ENCODE data around the gene CTBP2.

Gene CTBP2

DNA sequence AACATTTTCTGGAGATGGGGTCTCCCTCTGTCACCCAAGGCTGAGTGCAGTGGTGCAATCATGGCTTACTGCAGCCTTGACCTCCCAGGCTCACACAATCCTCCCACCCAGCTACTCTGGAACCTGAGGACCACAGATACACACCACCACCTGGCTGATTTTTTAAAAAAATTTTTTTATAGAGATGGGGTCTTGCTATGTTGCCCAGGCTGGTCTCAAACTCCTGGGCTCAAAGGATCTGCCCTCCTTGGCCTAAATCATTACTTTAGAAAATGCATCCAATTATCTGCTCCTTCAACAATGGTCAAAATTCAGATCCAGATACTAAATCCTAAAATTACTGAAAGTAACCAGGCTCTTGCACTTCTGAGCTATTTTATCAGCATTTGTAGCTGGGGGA lies 55.2 kb downstream of the CTBP2 start:
- Histone ChIP-seq H3K9me3 (ENCODE audit: low read length) (peaks cover 20% of the 10 kb centered on the region), H3K4me3 (ENCODE audit: low read length) (no peak overlapping the region), H3K36me3 (ENCODE audit: insufficient read depth, low read length) (peaks cover 29% of the 10 kb centered on the region), H3K27me3 (ENCODE audit: insufficient read depth, low read length) (no peaks in the 10 kb centered on the region), H2AFZ (ENCODE audit: low read depth, low read length) (no peak overlapping the region), H3K4me1 (ENCODE audit: insufficient read depth, low read length) (peaks cover 29% of the 10 kb centered on the region)

DNA sequence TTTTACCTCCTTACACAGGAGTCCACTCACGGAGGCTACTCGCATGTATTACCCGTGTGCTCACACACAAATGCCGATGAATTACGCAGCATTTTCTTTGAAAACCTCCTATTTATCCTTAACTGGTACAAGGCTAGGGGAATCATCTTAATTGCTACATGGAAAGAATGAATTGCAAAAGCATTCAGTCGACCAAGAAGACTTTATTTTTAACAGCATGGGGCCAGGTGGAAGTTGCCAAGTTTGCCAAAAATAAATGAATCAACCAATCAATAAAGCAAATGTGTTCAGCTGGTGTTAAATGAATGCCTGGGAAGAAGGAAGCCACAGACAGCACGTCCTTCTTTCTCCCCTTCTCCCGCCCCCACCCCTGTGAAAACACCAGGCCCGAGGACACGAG lies 55.8 kb downstream of the CTBP2 start:
- H3K36me3 ChIP-seq (ENCODE audit: insufficient read depth, low read length): peaks cover 23% of the 10 kb centered on the region
- no peak overlapping the region for H2AFZ ChIP-seq (ENCODE audit: low read depth, low read length)
- no peak overlapping the region for H3K4me3 ChIP-seq (ENCODE audit: low read length)
- H3K9me3 ChIP-seq (ENCODE audit: low read length): peaks cover 17% of the 10 kb centered on the region
- H3K4me1 ChIP-seq (ENCODE audit: insufficient read depth, low read length): peaks cover 35% of the 10 kb centered on the region
- H3K27me3 ChIP-seq (ENCODE audit: insufficient read depth, low read length): no peaks in the 10 kb centered on the region

DNA sequence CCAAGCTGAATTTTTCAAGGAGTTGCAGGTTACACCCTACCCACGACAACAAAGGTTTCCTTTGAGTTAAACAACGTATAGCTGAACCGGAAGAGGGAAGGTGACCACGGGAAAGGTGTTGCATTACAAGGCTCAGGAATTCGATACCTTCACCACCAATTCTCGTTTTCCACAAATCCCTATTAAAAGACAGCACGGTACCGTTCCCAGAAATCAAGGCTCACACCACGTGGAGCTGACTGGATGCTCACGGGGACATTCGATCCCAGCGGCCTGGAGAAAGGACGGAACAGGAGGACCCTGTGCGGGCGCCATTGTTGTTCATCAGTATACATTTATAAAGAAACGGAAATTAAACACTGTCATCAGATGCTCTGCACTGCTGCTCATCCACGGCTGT lies 56.4 kb downstream of the CTBP2 start:
- Histone ChIP-seq H3K27me3 (ENCODE audit: insufficient read depth, low read length) (no peaks in the 10 kb centered on the region), H3K36me3 (ENCODE audit: insufficient read depth, low read length) (peaks cover 17% of the 10 kb centered on the region)

DNA sequence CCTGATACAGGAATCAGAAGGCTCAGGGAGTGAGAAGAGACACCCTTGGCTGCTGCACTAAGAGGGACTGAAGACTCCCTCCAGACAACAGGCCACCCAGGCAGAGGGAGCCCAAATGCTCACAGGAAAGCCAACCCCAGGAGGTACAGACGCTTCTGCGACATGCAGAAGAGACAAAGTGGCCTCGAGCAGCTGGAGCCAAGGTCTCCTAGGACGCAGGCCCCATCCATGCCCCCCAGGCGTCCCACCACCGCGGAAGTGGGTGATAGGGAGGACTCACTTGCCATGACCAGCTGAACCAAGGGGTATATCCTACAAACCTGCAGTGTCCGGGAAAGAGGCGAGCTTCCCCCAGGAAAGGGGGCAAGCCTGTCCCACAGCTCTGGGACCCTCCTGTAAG lies 56.9 kb downstream of the CTBP2 start:
- peaks cover 8% of the 10 kb centered on the region for H3K9me3 ChIP-seq (ENCODE audit: low read length)
- H3K27me3 ChIP-seq (ENCODE audit: insufficient read depth, low read length): no peaks in the 10 kb centered on the region
- peaks cover 13% of the 10 kb centered on the region for H3K36me3 ChIP-seq (ENCODE audit: insufficient read depth, low read length)
- peaks cover 37% of the 10 kb centered on the region for H3K4me1 ChIP-seq (ENCODE audit: insufficient read depth, low read length)
- no peak overlapping the region for H3K4me3 ChIP-seq (ENCODE audit: low read length)
- H2AFZ ChIP-seq (ENCODE audit: low read depth, low read length): no peak overlapping the region

More for the DNA sequence above, 56.4 kb downstream of the CTBP2 start:
- H3K4me3 ChIP-seq (ENCODE audit: low read length): no peak overlapping the region
- peaks cover 12% of the 10 kb centered on the region for H3K9me3 ChIP-seq (ENCODE audit: low read length)
- H2AFZ ChIP-seq (ENCODE audit: low read depth, low read length): no peak overlapping the region
- peaks cover 37% of the 10 kb centered on the region for H3K4me1 ChIP-seq (ENCODE audit: insufficient read depth, low read length)

DNA sequence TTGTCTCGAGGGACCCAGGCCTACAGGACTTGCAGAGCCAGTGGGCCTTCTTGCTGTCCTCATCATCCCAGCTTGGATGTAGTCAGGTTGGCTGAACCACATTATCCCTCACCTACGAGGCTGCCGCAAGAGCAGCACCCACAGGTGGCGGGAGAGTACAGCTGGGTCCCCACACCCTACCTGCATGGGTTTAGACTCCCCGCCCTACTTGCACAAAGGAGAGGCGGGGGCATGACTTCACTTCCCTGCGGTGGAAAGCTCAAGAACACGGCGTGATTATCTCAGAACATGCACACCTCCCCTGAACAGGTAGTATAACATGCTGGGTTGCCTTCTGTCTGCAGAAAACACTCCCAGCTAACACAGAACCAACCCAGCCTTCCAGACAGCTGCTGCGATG lies 57.5 kb downstream of the CTBP2 start:
- H3K4me3 ChIP-seq (ENCODE audit: low read length): no peak overlapping the region
- H3K36me3 ChIP-seq (ENCODE audit: insufficient read depth, low read length): peaks cover 6% of the 10 kb centered on the region

DNA sequence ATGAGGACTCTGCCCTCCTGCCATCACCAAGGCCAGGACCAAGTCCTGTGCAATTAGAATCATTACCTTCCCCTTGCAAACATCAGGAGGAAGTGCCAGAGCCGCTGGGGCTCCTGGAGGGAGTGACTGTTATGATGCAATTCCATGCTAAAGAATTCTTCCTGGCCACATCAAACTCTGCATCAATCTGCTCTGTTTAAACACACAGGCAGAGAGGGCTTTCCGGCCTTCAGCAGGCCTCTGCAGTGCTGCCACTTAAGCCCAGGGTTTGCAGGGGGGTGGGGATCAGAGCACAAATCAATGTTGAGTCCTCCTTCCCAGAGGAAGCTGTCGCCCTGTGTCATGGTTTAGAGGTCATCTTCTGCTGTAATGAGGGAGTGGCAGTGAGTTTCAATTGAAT lies 58.1 kb downstream of the CTBP2 start:
- Histone ChIP-seq H3K36me3 (ENCODE audit: insufficient read depth, low read length) (peaks cover under 1% of the 10 kb centered on the region), H3K9me3 (ENCODE audit: low read length) (no peaks in the 10 kb centered on the region), H3K27me3 (ENCODE audit: insufficient read depth, low read length) (no peaks in the 10 kb centered on the region), H2AFZ (ENCODE audit: low read depth, low read length) (no peak overlapping the region), H3K4me3 (ENCODE audit: low read length) (no peak overlapping the region), H3K4me1 (ENCODE audit: insufficient read depth, low read length) (peaks cover 37% of the 10 kb centered on the region)

More for the DNA sequence above, 57.5 kb downstream of the CTBP2 start:
- H3K4me1 ChIP-seq (ENCODE audit: insufficient read depth, low read length): peaks cover 37% of the 10 kb centered on the region
- H3K9me3 ChIP-seq (ENCODE audit: low read length): peaks cover 2% of the 10 kb centered on the region
- no peak overlapping the region for H2AFZ ChIP-seq (ENCODE audit: low read depth, low read length)
- no peaks in the 10 kb centered on the region for H3K27me3 ChIP-seq (ENCODE audit: insufficient read depth, low read length)

DNA sequence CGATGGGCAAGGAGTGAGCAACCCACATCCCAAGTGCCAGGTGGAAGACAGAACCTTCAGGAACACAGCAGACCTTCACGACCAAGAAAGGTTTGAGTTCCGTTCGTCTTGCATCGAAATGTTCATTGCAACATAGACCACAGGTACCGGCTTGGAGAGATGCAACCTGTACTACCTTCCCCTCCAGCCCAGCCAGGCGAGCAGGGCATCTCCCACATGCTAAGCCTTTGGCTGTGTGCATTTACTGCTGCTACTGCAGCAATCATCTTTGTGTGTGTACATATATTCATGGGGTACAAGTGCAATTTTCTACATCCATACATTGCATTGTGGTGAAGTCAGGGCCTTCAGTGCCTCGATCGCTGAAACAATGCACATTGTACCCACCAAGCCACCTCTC lies 58.8 kb downstream of the CTBP2 start:
- peaks cover 37% of the 10 kb centered on the region for H3K4me1 ChIP-seq (ENCODE audit: insufficient read depth, low read length)
- H3K36me3 ChIP-seq (ENCODE audit: insufficient read depth, low read length): no peaks in the 10 kb centered on the region
- H2AFZ ChIP-seq (ENCODE audit: low read depth, low read length): no peak overlapping the region
- no peaks in the 10 kb centered on the region for H3K9me3 ChIP-seq (ENCODE audit: low read length)
- H3K4me3 ChIP-seq (ENCODE audit: low read length): no peak overlapping the region
- no peaks in the 10 kb centered on the region for H3K27me3 ChIP-seq (ENCODE audit: insufficient read depth, low read length)

DNA sequence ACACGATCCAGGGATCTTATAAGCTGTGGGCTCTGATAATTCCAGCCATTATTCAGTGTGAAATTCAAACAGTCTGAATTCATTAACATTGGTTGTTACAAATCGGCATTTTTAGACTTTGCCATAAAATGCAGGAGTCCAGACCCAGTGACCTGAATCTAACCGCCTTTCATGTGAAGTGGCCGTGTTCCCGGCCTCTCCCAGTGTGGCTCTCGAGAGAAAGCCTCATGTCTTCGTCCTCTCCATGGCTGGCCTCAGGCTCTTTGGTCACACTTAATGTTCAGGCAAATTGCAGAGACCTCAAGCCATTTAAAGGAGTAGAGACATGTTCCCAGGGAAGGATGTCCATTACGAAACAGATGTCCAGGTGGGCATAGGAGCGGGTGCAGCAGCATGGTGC lies 59.3 kb downstream of the CTBP2 start:
- H3K36me3 ChIP-seq (ENCODE audit: insufficient read depth, low read length): no peaks in the 10 kb centered on the region
- H3K4me3 ChIP-seq (ENCODE audit: low read length): no peak overlapping the region
- peaks cover 39% of the 10 kb centered on the region for H3K4me1 ChIP-seq (ENCODE audit: insufficient read depth, low read length)
- H2AFZ ChIP-seq (ENCODE audit: low read depth, low read length): no peak overlapping the region
- H3K9me3 ChIP-seq (ENCODE audit: low read length): no peaks in the 10 kb centered on the region
- H3K27me3 ChIP-seq (ENCODE audit: insufficient read depth, low read length): no peaks in the 10 kb centered on the region

DNA sequence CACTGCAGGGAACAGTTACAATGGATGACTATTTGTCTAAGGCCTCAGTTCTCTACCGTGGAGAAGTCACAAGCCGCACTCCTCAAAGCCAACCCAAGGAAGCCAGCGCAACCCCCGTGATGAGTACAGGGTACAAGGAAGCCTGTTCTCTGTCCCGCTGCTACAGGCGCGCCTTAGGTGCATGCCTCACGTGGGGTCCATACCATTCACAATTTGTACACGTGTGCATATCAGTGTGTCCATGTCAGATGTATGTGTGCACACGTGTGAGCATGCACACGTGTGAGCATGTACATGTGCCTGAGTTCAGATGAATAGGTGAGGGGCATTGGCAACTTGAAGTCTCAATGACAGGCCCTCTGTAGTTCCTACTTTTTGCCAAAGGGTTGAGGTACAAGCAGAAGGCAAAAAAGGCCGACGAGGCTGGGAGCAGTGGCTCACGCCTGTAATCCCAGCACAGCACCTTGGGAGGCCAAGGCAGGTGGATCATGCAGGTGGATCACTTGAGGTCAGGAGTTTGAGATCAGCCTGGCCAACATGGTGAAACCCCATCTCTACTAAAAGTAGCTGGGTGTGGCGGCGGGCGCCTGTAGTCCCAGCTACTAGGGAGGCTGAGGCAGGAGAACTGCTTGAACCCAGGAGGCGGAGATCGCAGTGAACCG lies 62.8 kb downstream of the CTBP2 start:
- no peak overlapping the region for H2AFZ ChIP-seq (ENCODE audit: low read depth, low read length)

DNA sequence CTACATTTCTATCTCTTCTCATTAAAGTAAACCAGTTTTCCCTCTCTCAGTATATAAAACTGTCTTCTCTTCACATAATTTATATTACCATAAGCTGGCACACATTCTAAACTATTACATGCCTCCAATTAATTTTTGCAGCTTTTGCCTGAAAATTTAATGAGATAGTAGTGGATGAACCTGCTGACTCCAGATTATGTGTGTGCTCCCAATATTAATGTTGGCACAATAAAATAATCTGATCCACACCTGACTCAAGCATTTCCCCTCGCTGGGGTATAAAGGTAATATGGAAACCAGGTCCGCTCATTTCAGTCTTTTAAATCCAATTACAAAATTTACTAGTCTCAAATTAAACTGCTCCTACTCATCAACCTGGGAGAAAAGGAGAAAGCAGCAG lies 63.4 kb downstream of the CTBP2 start:
- no peak overlapping the region for H2AFZ ChIP-seq (ENCODE audit: low read depth, low read length)
- H3K4me1 ChIP-seq (ENCODE audit: insufficient read depth, low read length): peaks cover 41% of the 10 kb centered on the region
- peaks cover 1% of the 10 kb centered on the region for H3K36me3 ChIP-seq (ENCODE audit: insufficient read depth, low read length)
- H3K27me3 ChIP-seq (ENCODE audit: insufficient read depth, low read length): no peaks in the 10 kb centered on the region
- H3K4me3 ChIP-seq (ENCODE audit: low read length): no peak overlapping the region
- H3K9me3 ChIP-seq (ENCODE audit: low read length): no peaks in the 10 kb centered on the region

More for the DNA sequence above, 62.8 kb downstream of the CTBP2 start:
- Histone ChIP-seq H3K36me3 (ENCODE audit: insufficient read depth, low read length) (peaks cover 1% of the 10 kb centered on the region), H3K9me3 (ENCODE audit: low read length) (no peaks in the 10 kb centered on the region), H3K4me3 (ENCODE audit: low read length) (no peak overlapping the region), H3K27me3 (ENCODE audit: insufficient read depth, low read length) (no peaks in the 10 kb centered on the region), H3K4me1 (ENCODE audit: insufficient read depth, low read length) (peaks cover 46% of the 10 kb centered on the region)

DNA sequence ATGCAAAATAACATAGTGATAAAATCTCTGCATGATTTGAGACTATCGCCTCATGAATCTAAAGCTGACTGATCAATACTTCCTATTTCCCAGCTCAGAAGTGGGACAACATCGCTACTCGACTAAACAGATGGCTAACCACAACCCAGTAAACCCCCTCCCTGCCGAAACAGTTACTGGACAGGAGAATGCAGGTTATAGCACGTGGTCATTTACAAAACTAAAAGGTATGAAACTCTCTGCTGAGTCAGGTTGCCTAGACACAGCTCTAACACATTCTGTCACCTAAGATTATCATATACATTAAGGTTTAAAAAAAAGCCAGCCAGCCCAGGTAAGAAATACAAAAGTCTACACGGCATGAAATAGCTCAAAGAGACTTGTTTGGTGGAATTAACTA lies 64.0 kb downstream of the CTBP2 start:
- peaks cover 1% of the 10 kb centered on the region for H3K36me3 ChIP-seq (ENCODE audit: insufficient read depth, low read length)
- no peak overlapping the region for H3K4me3 ChIP-seq (ENCODE audit: low read length)
- no peak overlapping the region for H2AFZ ChIP-seq (ENCODE audit: low read depth, low read length)
- H3K9me3 ChIP-seq (ENCODE audit: low read length): no peaks in the 10 kb centered on the region
- peaks cover 35% of the 10 kb centered on the region for H3K4me1 ChIP-seq (ENCODE audit: insufficient read depth, low read length)
- H3K27me3 ChIP-seq (ENCODE audit: insufficient read depth, low read length): no peaks in the 10 kb centered on the region

DNA sequence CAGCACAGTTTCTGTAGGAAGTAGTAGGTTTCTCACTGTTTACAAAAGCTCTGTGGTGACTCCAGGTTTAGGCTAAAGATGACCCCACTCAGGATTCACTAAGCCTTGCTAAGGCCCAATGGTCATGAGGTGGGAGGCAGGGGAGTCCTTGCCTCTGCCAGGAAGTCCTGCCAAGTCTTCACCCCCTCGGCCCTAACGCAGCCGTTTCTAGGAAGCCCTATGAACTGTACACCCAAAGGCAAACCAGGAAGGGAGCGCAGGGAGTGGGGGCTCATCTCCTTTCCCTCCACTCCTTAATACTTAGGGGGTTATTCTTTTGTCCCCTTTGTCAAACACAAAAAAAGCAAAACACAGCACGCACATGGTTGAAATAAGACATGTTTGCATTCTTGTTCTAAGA lies 64.6 kb downstream of the CTBP2 start:
- H3K4me3 ChIP-seq (ENCODE audit: low read length): no peak overlapping the region
- peaks cover 29% of the 10 kb centered on the region for H3K4me1 ChIP-seq (ENCODE audit: insufficient read depth, low read length)
- H3K27me3 ChIP-seq (ENCODE audit: insufficient read depth, low read length): no peaks in the 10 kb centered on the region
- peaks cover 1% of the 10 kb centered on the region for H3K36me3 ChIP-seq (ENCODE audit: insufficient read depth, low read length)
- no peaks in the 10 kb centered on the region for H3K9me3 ChIP-seq (ENCODE audit: low read length)
- no peak overlapping the region for H2AFZ ChIP-seq (ENCODE audit: low read depth, low read length)

DNA sequence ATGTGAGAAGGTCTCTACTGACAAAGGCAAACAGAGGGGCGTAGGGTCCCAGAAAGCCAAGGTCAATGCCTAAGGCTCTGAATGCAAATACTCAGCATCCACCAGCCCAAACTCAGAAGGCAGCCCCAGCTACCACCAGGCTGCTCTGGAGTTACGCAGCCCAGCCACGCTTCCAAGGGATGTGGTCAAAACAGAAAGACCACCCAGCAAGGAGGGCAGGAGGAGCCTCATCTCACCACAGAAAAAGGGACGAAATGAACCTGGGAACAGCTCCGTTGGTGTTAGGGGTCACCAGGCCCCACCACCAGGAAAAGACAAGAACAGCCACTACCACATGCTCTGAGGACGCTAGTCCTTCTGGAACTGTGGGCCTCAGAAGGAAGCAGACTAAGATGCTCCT lies 65.1 kb downstream of the CTBP2 start:
- H3K4me3 ChIP-seq (ENCODE audit: low read length): no peak overlapping the region
- H3K27me3 ChIP-seq (ENCODE audit: insufficient read depth, low read length): no peaks in the 10 kb centered on the region
- H3K4me1 ChIP-seq (ENCODE audit: insufficient read depth, low read length): peaks cover 23% of the 10 kb centered on the region
- peaks cover 1% of the 10 kb centered on the region for H3K36me3 ChIP-seq (ENCODE audit: insufficient read depth, low read length)
- H3K9me3 ChIP-seq (ENCODE audit: low read length): no peaks in the 10 kb centered on the region
- no peak overlapping the region for H2AFZ ChIP-seq (ENCODE audit: low read depth, low read length)

DNA sequence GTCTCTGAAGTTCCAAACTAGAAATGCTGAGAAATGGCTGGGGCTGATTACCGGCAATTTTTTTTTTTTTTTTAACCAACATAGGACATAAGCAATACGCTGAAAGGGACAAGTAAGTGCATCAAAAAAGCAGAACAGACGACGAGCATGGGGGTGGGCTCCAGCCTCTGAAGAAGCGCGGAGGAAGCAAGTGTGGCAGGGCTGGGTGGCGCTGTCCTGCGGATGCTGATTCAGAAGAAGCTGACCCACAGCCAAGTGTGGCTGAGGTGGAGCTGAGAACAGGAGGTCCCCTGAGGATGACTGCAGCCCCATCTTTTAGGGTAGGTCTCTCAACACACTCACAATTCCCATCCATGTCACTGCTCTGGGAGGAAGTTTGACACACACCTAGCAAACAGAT lies 65.6 kb downstream of the CTBP2 start:
- H3K4me1 ChIP-seq (ENCODE audit: insufficient read depth, low read length): peaks cover 19% of the 10 kb centered on the region
- H2AFZ ChIP-seq (ENCODE audit: low read depth, low read length): no peak overlapping the region

More for the DNA sequence above, 65.6 kb downstream of the CTBP2 start:
- Histone ChIP-seq H3K9me3 (ENCODE audit: low read length) (no peaks in the 10 kb centered on the region), H3K4me3 (ENCODE audit: low read length) (no peak overlapping the region), H3K27me3 (ENCODE audit: insufficient read depth, low read length) (no peaks in the 10 kb centered on the region), H3K36me3 (ENCODE audit: insufficient read depth, low read length) (peaks cover 1% of the 10 kb centered on the region)

Data from neuron (in vitro differentiated cells).